Esophagus squamous epithelium (tissue), 5 donors: ENCODE results near the gene STK38L. TPM values are rescaled to one million over a fixed set of nuclear protein-coding genes. Genes with fewer than 3 reads are reported as not detected.

ENCODE experiments used
- DNase-seq: peaks from one replicate; lab custom pipeline; 2025; lab: John Stamatoyannopoulos, UW
- H3K27ac ChIP-seq, 4 donors: fragments of 200-600 bp; sonication (generic); one replicate each; pipeline ENCODE4 v1.5.1; 2016 to 2019; ENCODE audit warnings: mild to moderate bottlenecking in 1 of 4
- H3K27me3 ChIP-seq, 4 donors: fragments of 200-600 bp; sonication (generic); 1 replicate in 3 of 4; 2 replicates in 1 of 4; pipeline versions ENCODE4 v1.5.1 to v1.6.0; 2017 to 2021; ENCODE audit warnings: antibody characterized with exemption in 1 of 4
- H3K36me3 ChIP-seq, 3 donors: fragments of 200-600 bp; sonication (generic); one replicate each; pipeline ENCODE4 v1.5.1; 2016 to 2019
- H3K4me1 ChIP-seq, 3 donors: fragments of 200-600 bp; sonication (generic); one replicate each; pipeline ENCODE4 v1.5.1; 2017 to 2019
- H3K4me3 ChIP-seq, 4 donors: fragments of 200-600 bp; sonication (generic); 1 replicate in 3 of 4; 2 replicates in 1 of 4; pipeline ENCODE4 v1.5.1; 2016 to 2019; ENCODE audit warnings: mild to moderate bottlenecking in 2 of 4, moderate library complexity in 1 of 4
- H3K9me3 ChIP-seq, 3 donors: fragments of 200-600 bp; sonication (generic); one replicate each; pipeline ENCODE4 v1.5.1; 2016 to 2019
- CTCF ChIP-seq, 6 experiments: fragments of 450-650 bp in 4 of 6; fragments of 200-600 bp in 2 of 6; sonication (generic) in 2 of 6; IDR thresholded peaks; one replicate each; pipeline ENCODE4 v1.5.1; 2016 to 2019; ENCODE audit warnings: antibody characterized with exemption in 6 of 6, mild to moderate bottlenecking in 4 of 6, moderate library complexity in 4 of 6
- POLR2A ChIP-seq, 4 donors: fragments of 450-650 bp; IDR thresholded peaks; one replicate each; pipeline ENCODE4 v1.6.1; 2017; ENCODE audit warnings: antibody characterized with exemption in 4 of 4, mild to moderate bottlenecking in 4 of 4, moderate library complexity in 3 of 4
- WGBS, 2 donors: methylation state at CpG; one replicate each; pipeline ENCODE4 v1.1.5; 2018; 5-methylcytosine and 5-hydroxymethylcytosine counted together
- intact Hi-C: fragments of 100-400 bp; cut with DNase I; formaldehyde crosslinking; loops from one replicate; pipeline ENCODE4 v1.15.0; 2022
- total RNA-seq, 4 donors: library from RNA; depleted of rRNA; stranded (reverse); fragments of >200 nt; gene quantifications; one replicate each; pipeline ENCODE4 v1.1.0, GENCODE V29; 2016
- donor health status: DM: yes; HTN: yes; CAD: no.

STK38L gene
- total RNA-seq, 4 donors from 2014 or later, result 15.6 to 53.2 (median 28.0) TPM

- peaks cover 0 to 14% (median 0%) of the 10 kb centered on the region in 3 donors for H3K4me1 ChIP-seq
- H3K36me3 ChIP-seq, result no peaks in the 10 kb centered on the region
- H3K9me3 ChIP-seq, result no peaks in the 10 kb centered on the region
- TF ChIP-seq POLR2A (IDR thresholded peaks at IDR 0.05), result no peak
- TF ChIP-seq CTCF (IDR thresholded peaks at IDR 0.05), result no peak
- no peaks in the 10 kb centered on the region for H3K27me3 ChIP-seq
- H3K4me3 ChIP-seq, result no peak overlapping the region
- DNase-seq, result no peak
- intact Hi-C loops, result no loop called here
- no peak overlapping the region for H3K27ac ChIP-seq
- WGBS, 2 donors, result 44 to 57% methylated on average over 5 of the region's 5 CpGs
Observed at GRCh38 chr12:27219693-27220054, 24.4 kb upstream of the STK38L start.

- DNase-seq, result no peak
- TF ChIP-seq POLR2A (IDR thresholded peaks at IDR 0.05) (no peak), CTCF (IDR thresholded peaks at IDR 0.05) (no peak)
- intact Hi-C loops, result no loop called here
- Histone ChIP-seq H3K27ac (no peak overlapping the region), H3K27me3 (no peaks in the 10 kb centered on the region), H3K9me3 (no peaks in the 10 kb centered on the region), H3K4me1 (peaks cover 0 to 17% (median 0%) of the 10 kb centered on the region in 3 donors), H3K36me3 (no peaks in the 10 kb centered on the region), H3K4me3 (no peak overlapping the region)
- 44 to 51% methylated on average over 3 to 4 of the region's 4 CpGs for WGBS, 2 donors
Observed at GRCh38 chr12:27220055-27220987, 23.8 kb upstream of the STK38L start.

- TF ChIP-seq POLR2A (IDR thresholded peaks at IDR 0.05), result no peak
- TF ChIP-seq CTCF (IDR thresholded peaks at IDR 0.05), result no peak
- Histone ChIP-seq H3K27ac (no peak overlapping the region), H3K4me1 (peaks cover 0 to 23% (median 0%) of the 10 kb centered on the region in 3 donors), H3K4me3 (no peak overlapping the region), H3K36me3 (no peaks in the 10 kb centered on the region), H3K9me3 (no peaks in the 10 kb centered on the region), H3K27me3 (no peaks in the 10 kb centered on the region)
- WGBS, 2 donors, result 74 to 87% methylated on average over 3 to 4 of the region's 4 CpGs
- intact Hi-C loops, result no loop called here
- no peak for DNase-seq
Observed at GRCh38 chr12:27220988-27221345, 23.1 kb upstream of the STK38L start.

- intact Hi-C loops, result no loop called here
- Histone ChIP-seq H3K36me3 (no peaks in the 10 kb centered on the region), H3K27me3 (no peaks in the 10 kb centered on the region), H3K27ac (no peak overlapping the region), H3K4me1 (peaks cover 3 to 32% (median 4%) of the 10 kb centered on the region in 3 donors), H3K4me3 (no peak overlapping the region), H3K9me3 (no peaks in the 10 kb centered on the region)
- DNase-seq, result no peak
- TF ChIP-seq CTCF (IDR thresholded peaks at IDR 0.05) (no peak), POLR2A (IDR thresholded peaks at IDR 0.05) (no peak)
- WGBS, 2 donors, result 76 to 83% methylated on average over 6 of the region's 7 CpGs
Observed at GRCh38 chr12:27221625-27222387, 22.3 kb upstream of the STK38L start.
